Ishikawa (cell line): ENCODE measurements around the gene PPP1R9B.

Source experiments
- CREB1 ChIP-seq: IDR thresholded peaks from 2 replicates; pipeline ENCODE4 v1.6.1; 2012; ENCODE audit warnings: low read depth
- EGR1 ChIP-seq: IDR thresholded peaks from 2 replicates; pipeline ENCODE4 v1.6.1; 2012
- EP300 ChIP-seq: IDR thresholded peaks from 2 replicates; pipeline ENCODE4 v1.6.1; 2012; ENCODE audit warnings: borderline replicate concordance
- FOXM1 ChIP-seq: IDR thresholded peaks from 2 replicates; pipeline ENCODE4 v1.6.1; 2012; ENCODE audit warnings: low read depth, borderline replicate concordance
- RAD21 ChIP-seq: IDR thresholded peaks from 2 replicates; pipeline ENCODE4 v1.6.1; 2012; ENCODE audit warnings: low read depth
- YY1 ChIP-seq: IDR thresholded peaks from 2 replicates; pipeline ENCODE4 v1.6.1; 2012; ENCODE audit warnings: low read depth
- ZBTB7A ChIP-seq: IDR thresholded peaks from 2 replicates; pipeline ENCODE4 v1.6.1; 2012; ENCODE audit warnings: low read depth
- TF ChIP-seq, protein P1 (sequence below): IDR thresholded peaks from 2 replicates; pipeline ENCODE4 v1.6.1; 2012; ENCODE audit warnings: low read depth, mild to moderate bottlenecking

DNA sequence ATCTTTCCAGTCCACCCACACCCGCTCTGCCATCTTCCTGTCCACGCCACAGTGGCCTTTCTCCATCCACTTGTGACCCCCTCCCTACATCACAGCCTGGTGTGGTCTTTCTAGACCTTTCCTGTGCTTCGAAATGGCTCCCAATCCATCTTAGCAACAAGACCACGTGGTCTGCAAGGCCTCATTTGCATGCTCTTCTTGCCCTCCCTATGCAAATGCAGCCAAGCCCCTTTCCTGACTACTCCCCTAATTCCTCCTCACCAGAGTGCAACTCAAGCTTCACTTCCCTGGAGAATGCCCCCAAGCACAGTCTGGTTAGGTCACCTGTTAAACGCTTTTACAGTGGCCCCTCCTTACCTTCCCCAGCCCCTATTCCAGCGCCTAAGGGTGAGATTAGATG, 6.1 kb downstream of the PPP1R9B start:
- TF ChIP-seq ZBTB7A (no peak), EGR1 (no peak), EP300 (no peak), FOXM1 (no peak), CREB1 (no peak), RAD21 (no peak), YY1 (no peak)
- TF ChIP-seq, protein P1, sequence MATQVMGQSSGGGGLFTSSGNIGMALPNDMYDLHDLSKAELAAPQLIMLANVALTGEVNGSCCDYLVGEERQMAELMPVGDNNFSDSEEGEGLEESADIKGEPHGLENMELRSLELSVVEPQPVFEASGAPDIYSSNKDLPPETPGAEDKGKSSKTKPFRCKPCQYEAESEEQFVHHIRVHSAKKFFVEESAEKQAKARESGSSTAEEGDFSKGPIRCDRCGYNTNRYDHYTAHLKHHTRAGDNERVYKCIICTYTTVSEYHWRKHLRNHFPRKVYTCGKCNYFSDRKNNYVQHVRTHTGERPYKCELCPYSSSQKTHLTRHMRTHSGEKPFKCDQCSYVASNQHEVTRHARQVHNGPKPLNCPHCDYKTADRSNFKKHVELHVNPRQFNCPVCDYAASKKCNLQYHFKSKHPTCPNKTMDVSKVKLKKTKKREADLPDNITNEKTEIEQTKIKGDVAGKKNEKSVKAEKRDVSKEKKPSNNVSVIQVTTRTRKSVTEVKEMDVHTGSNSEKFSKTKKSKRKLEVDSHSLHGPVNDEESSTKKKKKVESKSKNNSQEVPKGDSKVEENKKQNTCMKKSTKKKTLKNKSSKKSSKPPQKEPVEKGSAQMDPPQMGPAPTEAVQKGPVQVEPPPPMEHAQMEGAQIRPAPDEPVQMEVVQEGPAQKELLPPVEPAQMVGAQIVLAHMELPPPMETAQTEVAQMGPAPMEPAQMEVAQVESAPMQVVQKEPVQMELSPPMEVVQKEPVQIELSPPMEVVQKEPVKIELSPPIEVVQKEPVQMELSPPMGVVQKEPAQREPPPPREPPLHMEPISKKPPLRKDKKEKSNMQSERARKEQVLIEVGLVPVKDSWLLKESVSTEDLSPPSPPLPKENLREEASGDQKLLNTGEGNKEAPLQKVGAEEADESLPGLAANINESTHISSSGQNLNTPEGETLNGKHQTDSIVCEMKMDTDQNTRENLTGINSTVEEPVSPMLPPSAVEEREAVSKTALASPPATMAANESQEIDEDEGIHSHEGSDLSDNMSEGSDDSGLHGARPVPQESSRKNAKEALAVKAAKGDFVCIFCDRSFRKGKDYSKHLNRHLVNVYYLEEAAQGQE: no peak
